Ishikawa (cell line): Measurements from ENCODE around the gene ACER2.

Source experiments
- CEBPB ChIP-seq: IDR thresholded peaks from 2 replicates; pipeline ENCODE4 v1.6.1; 2012
- CREB1 ChIP-seq: IDR thresholded peaks from 2 replicates; pipeline ENCODE4 v1.6.1; 2012; ENCODE audit warnings: low read depth
- EGR1 ChIP-seq: IDR thresholded peaks from 2 replicates; pipeline ENCODE4 v1.6.1; 2012
- EP300 ChIP-seq: IDR thresholded peaks from 2 replicates; pipeline ENCODE4 v1.6.1; 2012; ENCODE audit warnings: borderline replicate concordance
- FOXM1 ChIP-seq: IDR thresholded peaks from 2 replicates; pipeline ENCODE4 v1.6.1; 2012; ENCODE audit warnings: low read depth, borderline replicate concordance
- NFIC ChIP-seq: IDR thresholded peaks from 2 replicates; pipeline ENCODE4 v1.6.1; 2012
- RAD21 ChIP-seq: IDR thresholded peaks from 2 replicates; pipeline ENCODE4 v1.6.1; 2012; ENCODE audit warnings: low read depth
- TAF1 ChIP-seq: IDR thresholded peaks from 2 replicates; pipeline ENCODE4 v1.6.1; 2012; ENCODE audit warnings: low read depth, mild to moderate bottlenecking
- TCF12 ChIP-seq: IDR thresholded peaks from 2 replicates; pipeline ENCODE4 v1.6.1; 2012; ENCODE audit warnings: low read depth
- TEAD4 ChIP-seq: IDR thresholded peaks from 2 replicates; pipeline ENCODE4 v1.6.1; 2012
- YY1 ChIP-seq: IDR thresholded peaks from 2 replicates; pipeline ENCODE4 v1.6.1; 2012; ENCODE audit warnings: low read depth
- ZBTB7A ChIP-seq: IDR thresholded peaks from 2 replicates; pipeline ENCODE4 v1.6.1; 2012; ENCODE audit warnings: low read depth
- TF ChIP-seq, protein P1 (sequence below): IDR thresholded peaks from 2 replicates; pipeline ENCODE4 v1.6.1; 2012
- TF ChIP-seq, protein P2 (sequence below): IDR thresholded peaks from 2 replicates; pipeline ENCODE4 v1.6.1; 2012; ENCODE audit warnings: low read depth, mild to moderate bottlenecking
- TF ChIP-seq, protein P3 (sequence below): IDR thresholded peaks from 2 replicates; pipeline ENCODE4 v1.6.1; 2012

ACER2 gene

DNA sequence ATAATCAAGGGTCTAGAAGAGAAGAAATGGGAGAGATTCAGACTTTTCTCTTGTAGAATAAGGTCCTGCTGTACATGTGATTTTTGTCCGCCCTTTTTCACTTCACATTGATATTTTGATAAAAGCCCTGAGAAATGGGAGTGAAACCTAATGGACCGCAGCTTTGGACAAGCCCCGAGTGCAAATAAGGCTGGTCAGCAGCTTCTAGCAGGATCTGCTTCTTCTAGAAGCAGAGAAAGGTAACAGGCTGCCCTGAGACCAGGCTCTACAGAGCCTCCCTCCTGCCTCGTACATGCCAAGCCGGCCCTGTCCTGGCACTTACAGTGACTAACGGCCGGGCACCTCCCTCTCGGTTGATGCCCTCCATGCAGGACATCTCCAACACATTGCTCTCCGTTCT lies 33.4 kb downstream of the ACER2 start:
- TF ChIP-seq TCF12 (no peak), FOXM1 (no peak), RAD21 (no peak), NFIC (no peak), ZBTB7A (no peak), CEBPB (no peak), EP300 (no peak), TAF1 (no peak), TEAD4 (no peak), CREB1 (no peak), YY1 (no peak), EGR1 (no peak)
- TF ChIP-seq, protein P1, sequence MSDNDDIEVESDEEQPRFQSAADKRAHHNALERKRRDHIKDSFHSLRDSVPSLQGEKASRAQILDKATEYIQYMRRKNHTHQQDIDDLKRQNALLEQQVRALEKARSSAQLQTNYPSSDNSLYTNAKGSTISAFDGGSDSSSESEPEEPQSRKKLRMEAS = no peak
- TF ChIP-seq, protein P2, sequence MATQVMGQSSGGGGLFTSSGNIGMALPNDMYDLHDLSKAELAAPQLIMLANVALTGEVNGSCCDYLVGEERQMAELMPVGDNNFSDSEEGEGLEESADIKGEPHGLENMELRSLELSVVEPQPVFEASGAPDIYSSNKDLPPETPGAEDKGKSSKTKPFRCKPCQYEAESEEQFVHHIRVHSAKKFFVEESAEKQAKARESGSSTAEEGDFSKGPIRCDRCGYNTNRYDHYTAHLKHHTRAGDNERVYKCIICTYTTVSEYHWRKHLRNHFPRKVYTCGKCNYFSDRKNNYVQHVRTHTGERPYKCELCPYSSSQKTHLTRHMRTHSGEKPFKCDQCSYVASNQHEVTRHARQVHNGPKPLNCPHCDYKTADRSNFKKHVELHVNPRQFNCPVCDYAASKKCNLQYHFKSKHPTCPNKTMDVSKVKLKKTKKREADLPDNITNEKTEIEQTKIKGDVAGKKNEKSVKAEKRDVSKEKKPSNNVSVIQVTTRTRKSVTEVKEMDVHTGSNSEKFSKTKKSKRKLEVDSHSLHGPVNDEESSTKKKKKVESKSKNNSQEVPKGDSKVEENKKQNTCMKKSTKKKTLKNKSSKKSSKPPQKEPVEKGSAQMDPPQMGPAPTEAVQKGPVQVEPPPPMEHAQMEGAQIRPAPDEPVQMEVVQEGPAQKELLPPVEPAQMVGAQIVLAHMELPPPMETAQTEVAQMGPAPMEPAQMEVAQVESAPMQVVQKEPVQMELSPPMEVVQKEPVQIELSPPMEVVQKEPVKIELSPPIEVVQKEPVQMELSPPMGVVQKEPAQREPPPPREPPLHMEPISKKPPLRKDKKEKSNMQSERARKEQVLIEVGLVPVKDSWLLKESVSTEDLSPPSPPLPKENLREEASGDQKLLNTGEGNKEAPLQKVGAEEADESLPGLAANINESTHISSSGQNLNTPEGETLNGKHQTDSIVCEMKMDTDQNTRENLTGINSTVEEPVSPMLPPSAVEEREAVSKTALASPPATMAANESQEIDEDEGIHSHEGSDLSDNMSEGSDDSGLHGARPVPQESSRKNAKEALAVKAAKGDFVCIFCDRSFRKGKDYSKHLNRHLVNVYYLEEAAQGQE = no peak
- TF ChIP-seq, protein P3, sequence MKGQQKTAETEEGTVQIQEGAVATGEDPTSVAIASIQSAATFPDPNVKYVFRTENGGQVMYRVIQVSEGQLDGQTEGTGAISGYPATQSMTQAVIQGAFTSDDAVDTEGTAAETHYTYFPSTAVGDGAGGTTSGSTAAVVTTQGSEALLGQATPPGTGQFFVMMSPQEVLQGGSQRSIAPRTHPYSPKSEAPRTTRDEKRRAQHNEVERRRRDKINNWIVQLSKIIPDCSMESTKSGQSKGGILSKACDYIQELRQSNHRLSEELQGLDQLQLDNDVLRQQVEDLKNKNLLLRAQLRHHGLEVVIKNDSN = no peak

DNA sequence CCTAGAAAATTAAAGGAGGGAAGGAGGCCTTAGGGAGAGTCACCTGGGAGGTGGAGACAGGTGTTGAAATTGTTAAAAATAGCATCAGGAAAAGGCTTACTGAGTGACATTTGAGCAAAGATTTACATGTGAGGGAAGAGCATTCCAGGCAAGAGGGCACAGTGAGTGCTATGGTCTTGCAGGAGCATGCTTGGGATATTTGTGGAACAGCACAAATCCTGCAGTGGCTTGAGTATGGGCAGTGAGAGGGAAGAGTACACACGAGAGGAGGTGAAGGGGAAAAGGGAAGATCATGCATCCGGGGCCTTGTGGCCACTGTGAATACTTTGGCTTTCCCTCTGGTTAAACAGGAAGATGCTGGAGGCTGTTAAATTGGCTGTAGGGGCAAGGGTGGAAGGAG lies 36.6 kb downstream of the ACER2 start:
- no peak for TF ChIP-seq FOXM1
- no peak for TF ChIP-seq NFIC
- TF ChIP-seq, protein P1 = no peak
- no peak for TF ChIP-seq TEAD4
- no peak for TF ChIP-seq CEBPB
- no peak for TF ChIP-seq EGR1
- TF ChIP-seq, protein P3 = no peak
- no peak for TF ChIP-seq TCF12
- TF ChIP-seq RAD21 = no peak
- TF ChIP-seq, protein P2 = no peak
- TF ChIP-seq ZBTB7A = no peak
- TF ChIP-seq EP300 = no peak
- TF ChIP-seq TAF1 = no peak
- no peak for TF ChIP-seq YY1
- TF ChIP-seq CREB1 = no peak

DNA sequence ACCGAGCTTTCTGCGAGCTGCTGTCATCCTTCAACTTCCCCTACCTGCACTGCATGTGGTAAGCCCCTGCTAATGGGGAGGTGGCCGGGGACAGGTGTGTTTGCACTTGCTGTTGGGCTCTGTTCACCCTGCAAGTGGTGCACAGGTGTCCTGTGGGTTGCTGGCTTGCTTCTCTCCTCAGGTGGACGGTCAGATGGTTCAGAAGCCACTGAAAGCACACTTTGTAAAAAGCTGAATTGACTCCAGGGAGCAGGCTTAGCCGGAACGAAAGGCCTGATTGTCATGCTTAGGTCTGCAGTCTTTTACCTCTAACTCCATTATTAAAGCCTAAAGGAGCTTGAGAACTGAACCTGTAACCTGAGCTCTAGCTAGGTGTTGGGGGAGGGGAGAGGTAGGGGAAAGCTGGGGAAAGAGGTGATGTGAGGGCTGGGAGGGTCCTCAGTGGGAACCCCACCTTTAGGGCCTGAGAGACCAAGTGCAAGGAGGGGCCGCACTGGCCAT lies 37.6 kb downstream of the ACER2 start:
- no peak for TF ChIP-seq CREB1
- no peak for TF ChIP-seq NFIC
- TF ChIP-seq FOXM1 = no peak
- TF ChIP-seq ZBTB7A = no peak
- TF ChIP-seq, protein P3 = no peak
- TF ChIP-seq EP300 = no peak
- no peak for TF ChIP-seq YY1
- TF ChIP-seq RAD21 = no peak
- TF ChIP-seq TAF1 = no peak
- TF ChIP-seq, protein P2 = no peak
- no peak for TF ChIP-seq EGR1
- TF ChIP-seq CEBPB = no peak
- no peak for TF ChIP-seq TEAD4
